ENCODE data around the gene INO80C.
"Not testable (repeated sequence)": the region's sequence is repeated elsewhere in the genome, so short reads cannot be mapped to it uniquely, and the experiment has no call there.

Gene INO80C

DNA sequence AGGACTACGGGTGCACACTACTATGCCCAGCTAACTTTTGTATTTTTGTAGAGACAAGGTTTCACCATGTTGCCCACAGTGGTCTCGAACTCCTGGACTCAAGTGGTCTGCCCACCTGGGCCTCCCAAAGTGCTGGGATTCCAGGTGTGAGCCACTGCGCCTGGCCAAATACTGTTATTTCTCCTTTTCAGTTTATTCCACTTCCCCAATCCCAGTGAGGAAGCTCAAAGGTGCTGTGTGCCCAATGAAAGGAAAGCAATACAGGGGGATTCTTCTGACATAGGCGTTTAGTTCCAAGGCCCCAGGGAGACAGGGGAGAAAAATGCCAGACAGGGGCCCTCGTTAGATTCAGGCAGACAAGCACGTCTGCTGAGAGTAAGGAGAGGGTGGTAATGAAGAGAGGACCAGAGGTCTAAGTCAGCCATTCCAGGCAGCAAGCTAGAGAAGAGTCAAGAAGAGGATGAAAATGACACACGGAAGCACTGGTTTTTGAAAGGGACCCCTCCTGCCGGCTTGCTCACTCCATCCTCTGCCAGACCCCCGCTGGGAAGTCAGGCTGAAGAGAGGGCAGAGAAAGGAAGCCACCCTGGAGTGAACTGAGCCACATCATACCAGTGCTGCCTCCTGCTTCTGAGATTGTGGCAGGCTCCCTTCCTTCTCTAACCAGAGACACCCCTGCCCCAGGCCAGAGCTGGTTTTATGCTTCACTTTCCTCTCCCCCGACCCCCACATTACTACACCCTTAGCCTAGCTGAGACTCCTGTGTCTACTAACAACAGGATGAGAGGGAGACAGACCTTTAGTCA is 6.7 kb downstream of the INO80C start:
- Histone ChIP-seq H3K4me1 (ENCODE audit: low read length) (no peaks in the 10 kb centered on the region), H4K20me1 (ENCODE audit: insufficient read depth, low read length) (no peaks in the 10 kb centered on the region), H3K4me3 (ENCODE audit: low read length) (no peak overlapping the region), H2AFZ (ENCODE audit: low read length) (no peak overlapping the region), H3K36me3 (replicated peaks; ENCODE audit: insufficient read depth, low read length) (no peaks in the 10 kb centered on the region), H3F3A (ENCODE audit: insufficient read depth, low read length) (no peaks in the 10 kb centered on the region), H3K4me2 (ENCODE audit: low read depth, low read length) (no peak overlapping the region), H3K79me2 (ENCODE audit: low read length) (no peaks in the 10 kb centered on the region), H3K9ac (ENCODE audit: low read length) (no peak overlapping the region), H3K27ac (ENCODE audit: low read length) (no peak overlapping the region), H3K27me3 (replicated peaks; ENCODE audit: insufficient read depth, low read length) (no peaks in the 10 kb centered on the region), H3K9me2 (replicated peaks; ENCODE audit: insufficient read depth, low read length) (no peaks in the 10 kb centered on the region), H3K9me3 (replicated peaks; ENCODE audit: insufficient read depth, low read length) (no peaks in the 10 kb centered on the region)
- TF ChIP-seq, protein P1, sequence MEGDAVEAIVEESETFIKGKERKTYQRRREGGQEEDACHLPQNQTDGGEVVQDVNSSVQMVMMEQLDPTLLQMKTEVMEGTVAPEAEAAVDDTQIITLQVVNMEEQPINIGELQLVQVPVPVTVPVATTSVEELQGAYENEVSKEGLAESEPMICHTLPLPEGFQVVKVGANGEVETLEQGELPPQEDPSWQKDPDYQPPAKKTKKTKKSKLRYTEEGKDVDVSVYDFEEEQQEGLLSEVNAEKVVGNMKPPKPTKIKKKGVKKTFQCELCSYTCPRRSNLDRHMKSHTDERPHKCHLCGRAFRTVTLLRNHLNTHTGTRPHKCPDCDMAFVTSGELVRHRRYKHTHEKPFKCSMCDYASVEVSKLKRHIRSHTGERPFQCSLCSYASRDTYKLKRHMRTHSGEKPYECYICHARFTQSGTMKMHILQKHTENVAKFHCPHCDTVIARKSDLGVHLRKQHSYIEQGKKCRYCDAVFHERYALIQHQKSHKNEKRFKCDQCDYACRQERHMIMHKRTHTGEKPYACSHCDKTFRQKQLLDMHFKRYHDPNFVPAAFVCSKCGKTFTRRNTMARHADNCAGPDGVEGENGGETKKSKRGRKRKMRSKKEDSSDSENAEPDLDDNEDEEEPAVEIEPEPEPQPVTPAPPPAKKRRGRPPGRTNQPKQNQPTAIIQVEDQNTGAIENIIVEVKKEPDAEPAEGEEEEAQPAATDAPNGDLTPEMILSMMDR (IDR thresholded peaks at IDR 0.05; ENCODE audit: low read length): no peak
- no peak for TF ChIP-seq EZH2 (optimal IDR thresholded peaks at IDR 0.05; ENCODE audit: low read depth, low read length)
- TF ChIP-seq EZH2phosphoT487 (IDR thresholded peaks at IDR 0.05; ENCODE audit: low read length): no peak
- no peak for DNase-seq

DNA sequence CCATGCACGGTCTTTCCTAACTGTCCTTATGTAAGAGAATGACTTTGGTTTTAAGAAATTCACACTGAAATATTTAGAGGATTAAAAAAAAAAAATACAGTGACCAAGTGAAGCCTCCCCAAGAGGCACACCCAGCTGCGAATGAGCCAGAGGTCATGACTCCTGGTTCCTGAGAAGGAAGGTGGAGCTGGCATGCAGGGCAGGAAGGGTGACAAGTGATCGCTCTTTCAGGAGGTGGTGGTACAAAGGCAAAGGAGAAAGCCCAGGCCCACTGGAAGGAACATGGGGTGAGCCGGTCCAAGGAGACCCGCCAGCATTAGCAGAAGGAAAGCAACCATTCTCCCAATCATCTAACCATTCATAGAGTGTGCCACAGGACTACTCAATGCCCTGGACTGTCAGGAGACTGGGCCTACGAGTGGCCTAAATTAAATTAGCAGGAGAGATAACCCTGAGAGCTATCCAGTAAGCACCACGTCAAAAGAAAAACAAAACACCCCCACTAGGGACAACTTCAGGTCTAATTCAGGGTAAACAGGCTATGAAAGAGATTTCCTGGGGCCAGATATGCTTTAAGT is 7.8 kb downstream of the INO80C start:
- Histone ChIP-seq H4K20me1 (ENCODE audit: insufficient read depth, low read length) (no peaks in the 10 kb centered on the region), H3K79me2 (ENCODE audit: low read length) (no peaks in the 10 kb centered on the region), H3K36me3 (replicated peaks; ENCODE audit: insufficient read depth, low read length) (no peaks in the 10 kb centered on the region), H3K9me3 (replicated peaks; ENCODE audit: insufficient read depth, low read length) (no peaks in the 10 kb centered on the region), H3K9me2 (replicated peaks; ENCODE audit: insufficient read depth, low read length) (no peaks in the 10 kb centered on the region), H3K4me1 (ENCODE audit: low read length) (no peaks in the 10 kb centered on the region), H3K9ac (ENCODE audit: low read length) (no peak overlapping the region), H3K4me3 (ENCODE audit: low read length) (no peak overlapping the region), H3K27ac (ENCODE audit: low read length) (no peak overlapping the region), H2AFZ (ENCODE audit: low read length) (no peak overlapping the region), H3K4me2 (ENCODE audit: low read depth, low read length) (no peak overlapping the region), H3F3A (ENCODE audit: insufficient read depth, low read length) (no peaks in the 10 kb centered on the region), H3K27me3 (replicated peaks; ENCODE audit: insufficient read depth, low read length) (no peaks in the 10 kb centered on the region)
- no peak for DNase-seq
- TF ChIP-seq EZH2phosphoT487 (IDR thresholded peaks at IDR 0.05; ENCODE audit: low read length) (no peak), EZH2 (optimal IDR thresholded peaks at IDR 0.05; ENCODE audit: low read depth, low read length) (no peak)
- TF ChIP-seq, protein P1 (IDR thresholded peaks at IDR 0.05; ENCODE audit: low read length): no peak

DNA sequence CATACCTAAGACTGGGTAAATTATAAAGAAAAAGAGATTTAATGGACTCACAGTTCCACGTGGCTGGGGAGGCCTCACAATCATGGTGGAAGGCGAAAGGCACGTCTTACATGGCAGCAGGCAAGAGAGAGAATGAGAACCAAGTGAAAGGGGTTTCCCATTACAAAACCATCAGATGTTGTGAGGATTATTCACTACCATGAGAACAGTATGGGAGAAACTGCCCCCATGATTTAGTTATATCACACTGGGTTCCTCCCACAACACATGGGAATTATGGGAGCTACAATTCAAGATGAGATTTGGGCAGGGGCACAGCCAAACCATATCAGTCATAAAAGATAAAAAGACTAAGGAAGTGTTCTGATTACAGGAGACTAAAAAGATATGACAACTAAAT is 8.5 kb downstream of the INO80C start:
- DNase-seq; H3K36me3 ChIP-seq (replicated peaks; ENCODE audit: insufficient read depth, low read length); H3K79me2 ChIP-seq (ENCODE audit: low read length); H3K4me2 ChIP-seq (ENCODE audit: low read depth, low read length); H3K9ac ChIP-seq (ENCODE audit: low read length); H2AFZ ChIP-seq (ENCODE audit: low read length); H3F3A ChIP-seq (ENCODE audit: insufficient read depth, low read length); H4K20me1 ChIP-seq (ENCODE audit: insufficient read depth, low read length); H3K9me3 ChIP-seq (replicated peaks; ENCODE audit: insufficient read depth, low read length); H3K27ac ChIP-seq (ENCODE audit: low read length); H3K9me2 ChIP-seq (replicated peaks; ENCODE audit: insufficient read depth, low read length); H3K4me3 ChIP-seq (ENCODE audit: low read length); H3K27me3 ChIP-seq (replicated peaks; ENCODE audit: insufficient read depth, low read length); H3K4me1 ChIP-seq (ENCODE audit: low read length): not testable (repeated sequence)

DNA sequence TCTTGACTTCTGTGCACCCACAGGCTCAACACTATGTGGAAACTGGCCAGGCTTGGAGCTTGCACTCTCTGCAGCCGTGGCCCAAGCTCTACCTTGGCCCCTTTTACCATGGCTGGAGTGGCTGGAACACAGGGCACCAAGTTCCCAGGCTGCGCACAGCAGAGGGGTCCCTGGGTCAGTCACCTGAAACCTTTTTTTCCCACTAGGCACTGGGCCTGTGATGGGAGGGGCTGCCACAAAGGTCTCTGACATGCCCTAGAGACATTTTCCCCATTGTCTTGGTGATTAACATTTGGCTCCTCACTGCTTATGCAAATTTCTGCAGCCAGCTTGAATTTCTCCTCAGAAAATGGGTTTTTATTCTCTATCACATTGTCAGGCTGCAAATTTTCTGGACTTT is 9.4 kb downstream of the INO80C start:
- H3K4me3 ChIP-seq (ENCODE audit: low read length): not testable (repeated sequence)

DNA sequence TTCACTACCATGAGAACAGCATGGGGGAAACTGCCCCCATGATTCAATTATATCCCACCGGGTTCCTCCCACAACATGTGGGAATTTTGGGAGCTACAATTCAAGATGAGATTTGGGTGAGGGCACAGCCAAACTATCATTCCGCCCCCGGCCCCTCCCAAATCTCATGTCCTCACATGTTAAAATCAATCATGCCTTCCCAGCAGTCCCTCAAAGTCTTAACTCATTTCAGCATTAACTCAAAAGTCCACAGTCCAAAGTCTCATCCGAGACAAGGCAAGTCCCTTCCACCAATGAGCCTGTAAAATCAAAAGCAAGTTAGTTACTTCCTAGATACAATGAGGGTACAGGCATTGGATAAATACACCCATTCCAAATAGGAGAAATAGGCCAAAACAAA is 10.2 kb downstream of the INO80C start:
- not testable (repeated sequence) for H3K9me2 ChIP-seq (replicated peaks; ENCODE audit: insufficient read depth, low read length); H3K27ac ChIP-seq (ENCODE audit: low read length); H3K79me2 ChIP-seq (ENCODE audit: low read length); H3K4me2 ChIP-seq (ENCODE audit: low read depth, low read length); H3K36me3 ChIP-seq (replicated peaks; ENCODE audit: insufficient read depth, low read length); H4K20me1 ChIP-seq (ENCODE audit: insufficient read depth, low read length); H3F3A ChIP-seq (ENCODE audit: insufficient read depth, low read length); H3K9me3 ChIP-seq (replicated peaks; ENCODE audit: insufficient read depth, low read length); H3K4me1 ChIP-seq (ENCODE audit: low read length); DNase-seq; H3K9ac ChIP-seq (ENCODE audit: low read length); H3K4me3 ChIP-seq (ENCODE audit: low read length); H3K27me3 ChIP-seq (replicated peaks; ENCODE audit: insufficient read depth, low read length); H2AFZ ChIP-seq (ENCODE audit: low read length)

More for the DNA sequence above, 9.4 kb downstream of the INO80C start:
- H3K4me2 ChIP-seq (ENCODE audit: low read depth, low read length); DNase-seq; H3F3A ChIP-seq (ENCODE audit: insufficient read depth, low read length); H3K27ac ChIP-seq (ENCODE audit: low read length); H3K9ac ChIP-seq (ENCODE audit: low read length); H3K36me3 ChIP-seq (replicated peaks; ENCODE audit: insufficient read depth, low read length); H3K4me1 ChIP-seq (ENCODE audit: low read length); H2AFZ ChIP-seq (ENCODE audit: low read length); H4K20me1 ChIP-seq (ENCODE audit: insufficient read depth, low read length); H3K79me2 ChIP-seq (ENCODE audit: low read length); H3K9me3 ChIP-seq (replicated peaks; ENCODE audit: insufficient read depth, low read length); H3K27me3 ChIP-seq (replicated peaks; ENCODE audit: insufficient read depth, low read length); H3K9me2 ChIP-seq (replicated peaks; ENCODE audit: insufficient read depth, low read length): not testable (repeated sequence)
